GM19023 (cell line): ENCODE data around the gene WDFY1.

Experiments used
- ATAC-seq: cut with Tn5 transposase; IDR thresholded peaks from one replicate; pipeline ENCODE4 v1.9.1; 2021; ENCODE audit warnings: mild to moderate bottlenecking, moderate library complexity; ENCODE audit not compliant: unreplicated experiment

The WDFY1 gene

DNA sequence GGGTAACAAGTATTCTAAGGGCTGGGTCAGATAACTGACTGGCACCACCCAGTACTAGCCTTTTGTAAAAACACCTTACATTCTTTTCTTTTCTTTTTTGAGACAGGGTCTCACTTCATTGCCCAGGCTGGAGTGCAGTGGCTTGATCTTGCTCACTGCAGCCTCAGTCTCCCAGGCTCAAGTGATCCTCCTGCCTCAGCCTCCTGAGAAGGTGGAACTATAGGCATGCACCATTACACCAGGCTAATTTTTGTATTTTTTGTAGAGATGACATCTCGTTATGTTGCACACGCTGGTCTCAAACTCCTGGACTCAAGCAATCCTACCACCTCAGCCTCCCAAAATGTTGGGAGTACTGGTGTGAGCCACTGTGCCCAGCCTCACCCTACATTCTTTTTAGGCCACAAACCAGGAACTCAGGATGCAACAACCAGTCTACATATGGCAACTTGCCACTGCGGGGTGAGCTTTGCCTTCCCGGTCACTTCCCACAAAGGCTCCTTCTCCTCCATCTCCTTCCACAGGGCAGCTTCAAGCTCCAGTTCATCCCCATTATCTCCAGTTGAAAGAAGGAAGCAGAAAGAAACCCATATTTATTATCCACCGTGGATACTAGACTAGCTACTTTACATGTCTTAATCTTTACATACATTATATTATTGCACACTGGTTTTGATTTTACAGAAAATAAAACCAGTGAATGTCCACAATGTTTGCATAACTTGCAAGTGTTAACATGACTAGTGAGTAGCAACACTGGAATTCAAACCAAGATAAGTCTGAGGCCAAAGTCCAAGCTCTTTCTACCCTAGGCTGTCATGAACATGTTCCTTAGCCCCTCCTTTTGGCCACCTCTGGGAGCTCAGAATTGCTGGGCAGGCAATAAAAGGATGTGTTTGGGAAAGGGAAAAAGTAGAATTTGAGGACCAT is 84.1 kb downstream of the WDFY1 start:
- ATAC-seq: no peak

DNA sequence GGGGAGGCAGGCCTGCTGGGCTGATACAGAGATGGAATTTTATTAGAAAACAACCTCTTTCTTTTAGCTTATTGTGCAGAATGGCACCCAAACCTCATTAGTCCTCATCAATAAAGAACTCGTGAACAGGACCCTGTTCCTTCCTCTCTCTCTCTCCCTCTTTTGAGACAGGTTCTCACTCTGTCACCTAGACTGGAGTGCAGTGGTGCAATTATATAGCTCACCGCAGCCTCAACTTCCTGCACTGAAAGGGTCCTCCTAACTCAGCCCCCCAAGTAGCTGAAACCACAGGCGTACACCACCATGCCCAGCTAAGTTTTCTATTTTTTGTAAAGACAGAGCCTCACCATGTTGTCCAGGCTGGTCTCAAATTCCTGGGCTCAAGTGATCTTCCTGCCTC is 86.1 kb downstream of the WDFY1 start:
- no peak for ATAC-seq

DNA sequence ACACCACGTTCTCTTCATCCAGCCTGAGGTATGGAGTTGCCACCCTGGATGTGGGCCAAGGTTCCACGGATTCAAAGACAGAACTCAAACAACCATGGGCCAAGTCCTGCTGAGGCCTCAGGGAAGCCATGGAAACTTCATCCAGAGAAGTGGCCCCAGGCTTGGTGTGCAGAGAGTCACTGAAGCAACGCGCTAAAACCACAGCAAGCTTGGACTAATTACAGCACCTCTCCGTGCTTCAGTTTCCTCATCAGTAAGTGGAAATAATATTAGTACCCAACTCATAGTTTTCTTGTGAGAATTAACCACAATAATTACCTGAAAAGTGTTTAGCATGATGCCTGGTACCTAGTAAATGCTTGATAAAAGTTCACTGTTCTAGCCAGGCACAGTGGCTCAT is 88.6 kb downstream of the WDFY1 start:
- ATAC-seq: no peak

DNA sequence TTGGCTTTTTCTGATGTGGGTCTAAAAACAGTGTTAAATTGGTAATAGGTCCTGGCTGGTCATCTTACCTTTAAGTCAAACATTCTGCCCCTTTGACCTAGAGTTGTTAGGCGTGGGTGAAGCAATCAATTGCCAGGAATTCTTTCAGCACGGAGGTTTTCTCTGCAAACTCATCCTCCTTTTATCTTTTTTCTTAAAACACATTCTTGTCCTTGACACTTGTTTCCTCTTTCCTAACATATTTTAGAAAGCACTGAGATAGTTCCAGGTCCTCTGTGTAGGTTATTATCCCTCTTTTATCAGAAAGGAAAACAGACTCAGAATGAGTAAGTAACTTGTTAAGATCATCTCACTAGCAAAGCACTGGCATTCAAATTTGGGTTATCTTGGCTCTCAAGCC is 89.1 kb downstream of the WDFY1 start:
- no peak for ATAC-seq

DNA sequence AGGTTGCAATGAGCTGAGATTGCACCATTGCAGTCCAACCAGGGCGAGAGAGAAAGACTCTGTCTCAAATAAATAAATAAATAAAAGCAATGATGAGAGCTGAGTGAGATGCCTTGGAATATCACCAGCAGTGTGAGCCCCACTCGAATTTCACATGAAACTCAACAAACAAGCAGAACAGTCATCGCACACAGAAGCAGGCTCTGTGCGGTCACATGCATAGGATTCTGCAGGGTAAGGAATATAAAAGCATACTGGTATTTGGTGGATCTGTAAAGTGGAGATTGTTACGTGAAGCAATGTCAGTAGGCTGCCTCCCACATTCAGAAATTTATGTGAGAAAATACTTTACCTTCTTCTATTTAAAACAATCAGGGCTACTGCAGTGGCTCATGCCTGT is 89.7 kb downstream of the WDFY1 start:
- no peak for ATAC-seq

DNA sequence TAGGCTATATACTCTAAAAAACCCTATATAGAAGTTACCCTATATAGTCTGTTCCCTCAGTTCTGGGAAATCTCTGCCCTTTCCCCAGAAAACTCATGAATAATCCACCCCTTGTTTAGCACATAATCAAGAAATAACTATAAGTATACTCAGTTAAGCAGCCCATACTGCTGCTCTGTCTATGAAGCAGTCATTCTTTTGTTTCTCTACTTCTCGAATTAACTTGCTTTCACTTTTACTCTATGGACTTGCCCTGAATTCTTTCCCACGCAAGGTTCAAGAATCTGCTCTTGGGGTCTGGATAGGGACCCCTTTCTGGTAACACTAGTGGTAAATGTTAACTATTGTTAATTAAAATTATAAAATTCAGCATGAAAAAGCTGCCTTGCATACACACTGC is 90.4 kb downstream of the WDFY1 start:
- ATAC-seq: no peak

DNA sequence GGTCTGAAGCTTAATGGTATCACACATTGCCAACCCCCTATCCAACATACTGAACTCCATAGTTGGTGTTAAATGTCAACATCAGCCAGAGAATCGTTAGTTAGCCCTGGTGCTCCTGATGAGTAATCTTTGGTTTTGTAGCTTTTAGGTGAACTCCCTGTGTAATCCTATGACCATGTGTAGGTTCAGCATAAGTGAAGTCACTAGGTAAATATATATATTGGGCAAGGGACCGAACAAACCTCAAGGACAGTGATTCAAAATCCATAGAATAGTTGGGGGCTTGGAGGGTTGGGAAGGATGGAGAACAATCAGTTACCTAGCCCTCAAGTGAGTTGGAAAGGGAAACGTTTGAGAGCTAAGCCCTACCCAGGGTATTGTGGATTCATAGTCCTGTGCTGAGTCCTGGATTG is 91.7 kb downstream of the WDFY1 start:
- ATAC-seq: no peak

DNA sequence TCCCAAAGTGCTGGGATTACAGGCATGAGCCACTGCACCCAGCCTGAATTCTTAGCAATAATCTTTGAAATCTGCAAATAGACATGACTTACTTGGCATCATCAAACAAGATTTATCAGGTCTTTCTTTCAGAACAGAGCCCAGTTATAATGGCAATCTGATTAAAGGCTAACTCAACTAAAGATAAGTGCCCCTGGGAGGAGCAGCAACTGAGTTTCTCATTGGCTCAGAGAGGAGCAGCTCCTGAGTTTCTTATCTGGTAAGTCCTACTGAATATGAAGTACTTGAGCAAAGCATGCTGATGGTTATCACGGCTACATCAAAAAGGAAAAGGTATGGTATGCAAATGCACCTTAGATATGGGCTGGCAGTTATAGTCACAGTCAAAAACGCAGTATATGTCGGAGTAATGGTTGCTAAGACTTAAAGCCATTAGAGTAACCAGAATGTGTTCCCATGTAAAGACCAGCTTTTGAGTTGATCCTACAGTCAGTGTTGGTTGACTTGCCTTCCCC is 92.8 kb downstream of the WDFY1 start:
- ATAC-seq: no peak

DNA sequence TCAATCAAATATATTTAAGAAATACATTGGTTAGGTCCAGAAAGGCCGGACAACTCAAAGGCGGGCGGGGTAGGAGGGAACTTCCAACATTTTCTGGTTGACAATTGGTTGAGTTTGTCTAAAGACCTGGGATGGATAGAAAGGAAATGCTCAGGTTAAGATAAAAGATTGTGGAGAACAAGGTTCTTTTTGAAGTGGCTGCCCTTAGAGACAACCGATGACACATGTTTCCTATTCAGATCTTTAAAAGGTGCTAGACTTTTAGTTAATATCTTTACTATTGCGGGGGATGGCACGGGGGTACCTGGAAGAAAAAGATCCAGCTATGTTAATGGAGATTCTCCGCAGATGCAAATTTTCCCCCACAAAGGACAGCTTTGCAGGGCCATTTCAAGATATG is 97.7 kb downstream of the WDFY1 start:
- ATAC-seq: no peak

DNA sequence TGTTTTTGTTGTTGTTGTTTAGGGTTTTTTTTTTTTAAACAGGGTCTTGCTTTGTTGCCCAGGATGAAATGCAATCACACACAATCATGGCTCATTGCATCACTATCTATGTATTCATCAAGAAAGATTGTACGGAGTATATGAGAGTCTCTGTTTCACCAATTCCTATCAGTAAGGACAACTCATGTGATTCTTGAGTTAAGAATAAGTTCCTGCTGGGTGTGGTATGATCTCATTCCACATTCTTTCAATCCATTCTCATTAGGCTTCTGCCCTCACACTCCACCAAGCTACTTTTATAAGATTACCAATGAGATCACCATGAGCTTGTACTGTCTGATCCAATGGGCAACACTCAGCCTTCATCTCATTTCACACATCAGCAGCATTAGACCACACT is 98.6 kb downstream of the WDFY1 start:
- no peak for ATAC-seq

DNA sequence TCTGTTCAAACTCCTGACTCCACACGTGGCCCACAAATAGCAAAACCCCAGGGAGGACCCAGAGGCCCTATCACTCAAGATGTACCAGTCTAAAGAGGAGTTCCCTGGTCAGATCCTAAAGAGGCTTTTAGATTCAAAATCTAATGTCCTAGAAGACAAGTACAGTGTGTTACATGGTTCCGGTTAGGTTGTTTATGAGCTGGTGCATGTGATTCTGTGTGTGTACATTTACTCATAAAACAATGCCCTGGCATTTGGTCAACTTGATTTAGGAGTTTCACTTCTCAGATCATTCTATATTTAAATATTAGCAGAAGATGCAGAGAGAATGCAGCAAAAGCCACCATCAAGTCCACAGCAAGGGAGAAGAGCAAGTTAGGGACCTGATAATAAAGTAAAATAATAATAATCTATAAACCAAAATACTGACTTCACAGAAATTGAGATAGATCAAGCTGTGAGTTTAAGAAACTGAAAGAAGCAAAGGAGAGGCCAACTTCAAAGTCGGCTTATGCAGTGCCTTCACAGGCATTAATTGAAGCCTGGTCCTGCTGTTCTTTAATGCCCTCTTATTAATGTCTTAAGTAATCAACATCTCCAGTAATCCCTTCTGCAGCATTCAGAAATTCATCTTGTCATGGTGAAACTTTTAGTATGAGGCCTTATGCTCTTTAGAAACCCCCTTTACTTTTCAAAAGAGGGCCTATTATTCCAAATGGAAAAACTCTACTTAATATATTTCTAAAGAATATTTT is 103.5 kb downstream of the WDFY1 start:
- no peak for ATAC-seq

DNA sequence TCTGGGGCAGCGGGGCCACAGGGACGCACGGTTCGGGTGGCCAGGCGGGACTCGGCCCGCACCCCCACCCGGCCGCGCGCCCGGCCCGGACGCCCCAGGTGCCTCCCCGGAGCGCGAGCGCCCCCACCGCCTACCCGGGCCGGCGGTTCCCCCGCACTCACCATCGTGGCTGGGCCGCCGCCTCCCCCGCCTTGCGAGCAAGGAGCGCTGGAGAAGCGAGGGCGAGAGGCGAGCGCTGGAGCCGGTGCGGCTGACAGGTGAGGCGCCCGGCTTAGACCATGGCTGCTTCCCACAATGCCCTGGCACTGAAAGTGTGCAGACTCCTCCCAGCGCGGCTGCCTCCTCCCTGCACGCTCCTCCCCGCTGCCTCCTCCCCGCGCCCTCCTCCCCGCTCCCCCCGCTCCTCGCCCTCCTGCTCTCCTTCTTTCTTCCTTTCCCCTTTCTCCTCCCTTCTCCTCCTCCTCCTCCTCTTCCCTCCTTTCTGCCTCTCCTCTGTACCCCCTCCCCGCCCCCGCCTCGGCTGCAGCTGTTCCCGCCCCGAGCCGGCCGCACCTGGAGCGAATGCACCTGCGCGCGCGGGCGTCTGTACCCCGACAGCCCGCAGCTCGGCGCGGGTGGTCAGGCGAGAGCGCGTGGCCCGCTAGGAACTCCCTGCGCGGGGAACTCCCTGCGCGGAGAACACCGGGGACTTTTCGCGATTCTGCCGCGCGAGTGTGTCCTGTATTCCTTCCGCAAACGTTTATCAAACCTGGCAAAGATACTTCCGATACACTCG is 107.7 kb downstream of the WDFY1 start, which contains the start of gene AP1S3:
TSS of gene AP1S3 (minus strand) at position 296 of the 775 bp plus-strand sequence. CDS start at position 164, 132 bp downstream.
- peak; percentile 80 for ATAC-seq

DNA sequence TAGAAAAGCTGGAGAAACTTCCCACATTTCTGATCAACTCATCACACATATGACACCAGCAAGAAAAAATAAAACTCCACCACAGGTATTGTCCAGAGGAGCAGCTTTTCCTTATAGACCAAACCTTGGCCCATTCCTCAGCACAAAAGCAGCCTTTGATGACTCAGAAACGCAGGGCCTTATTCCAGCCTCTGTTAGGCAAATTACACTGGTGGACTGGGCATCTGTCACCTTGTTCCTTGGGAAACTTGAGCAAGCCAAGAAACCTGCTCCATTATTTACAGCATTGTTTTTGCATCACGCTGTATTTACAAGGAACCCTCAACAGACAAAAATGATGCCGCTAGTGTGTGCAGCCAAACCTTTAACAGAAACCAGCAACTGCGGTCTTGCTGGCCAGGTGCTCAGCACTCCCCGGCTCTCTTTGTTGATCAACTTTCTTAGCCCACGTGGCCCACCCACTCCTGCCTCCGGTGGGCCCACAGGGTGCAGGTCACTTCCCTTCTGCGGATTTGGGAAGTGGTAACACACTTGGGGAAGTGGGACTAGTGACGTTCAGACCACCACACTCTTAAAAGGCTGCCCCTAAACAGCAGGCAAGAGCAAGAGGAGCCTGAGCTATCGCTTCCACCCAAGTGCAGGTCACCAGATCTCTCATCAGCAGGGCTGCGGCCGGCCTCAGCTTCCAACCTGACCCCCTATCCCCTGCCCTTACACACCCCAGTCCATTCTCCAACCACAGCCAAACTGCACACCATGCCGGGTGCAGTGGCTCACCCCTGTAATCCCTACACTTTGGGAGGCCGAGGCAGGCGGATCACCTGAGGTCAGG is 109.2 kb downstream of the WDFY1 start:
- ATAC-seq: peak; percentile 48

DNA sequence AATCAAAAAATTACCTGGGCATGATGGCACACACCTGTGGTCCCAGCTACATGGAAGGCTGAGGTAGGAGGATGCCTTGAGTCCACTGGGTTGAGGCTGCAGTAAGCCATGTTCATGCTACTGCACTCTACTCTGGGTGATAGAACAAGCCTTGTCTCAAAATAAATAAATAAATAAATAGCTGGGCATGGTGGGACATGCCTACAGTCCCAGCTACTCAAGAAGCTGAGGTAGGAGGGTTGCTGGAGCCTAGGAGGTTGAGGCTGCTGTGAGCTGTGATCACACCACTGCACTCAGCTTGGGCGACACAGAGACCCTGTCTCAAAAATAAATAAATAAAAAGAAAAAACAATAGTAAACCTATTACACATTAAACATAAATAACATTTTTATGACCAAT is 110.7 kb downstream of the WDFY1 start:
- no peak for ATAC-seq

DNA sequence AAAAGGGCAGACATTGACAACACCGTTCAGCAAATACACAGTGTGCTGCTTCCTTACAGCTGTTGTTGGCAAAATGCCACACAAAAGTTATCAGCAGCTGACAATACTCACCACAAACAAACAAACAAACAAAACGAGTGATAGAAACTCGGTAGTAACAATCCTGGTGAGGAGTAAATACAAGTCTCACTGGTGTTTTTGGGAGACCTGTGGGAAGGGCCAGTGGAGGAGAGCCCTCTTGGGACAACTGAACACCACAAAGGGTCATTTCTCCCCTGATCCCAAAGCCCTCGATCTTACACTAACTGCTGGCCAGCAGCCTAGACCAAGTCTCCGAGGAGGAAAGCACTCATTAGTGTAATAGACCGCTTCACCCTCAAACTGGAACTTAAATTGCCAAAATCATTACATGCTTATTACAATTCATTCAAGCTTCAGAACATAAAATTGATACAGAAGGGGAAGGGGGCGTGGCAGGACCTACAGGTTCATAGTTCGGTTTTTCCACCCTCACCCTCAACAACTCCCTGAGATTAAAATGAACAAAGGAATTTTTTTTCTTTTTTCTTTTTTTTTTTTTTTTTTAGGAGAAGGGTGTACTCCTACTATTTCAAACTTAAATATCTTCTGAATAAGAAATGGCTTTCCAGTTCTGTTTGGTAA is 112.8 kb downstream of the WDFY1 start:
- no peak for ATAC-seq

DNA sequence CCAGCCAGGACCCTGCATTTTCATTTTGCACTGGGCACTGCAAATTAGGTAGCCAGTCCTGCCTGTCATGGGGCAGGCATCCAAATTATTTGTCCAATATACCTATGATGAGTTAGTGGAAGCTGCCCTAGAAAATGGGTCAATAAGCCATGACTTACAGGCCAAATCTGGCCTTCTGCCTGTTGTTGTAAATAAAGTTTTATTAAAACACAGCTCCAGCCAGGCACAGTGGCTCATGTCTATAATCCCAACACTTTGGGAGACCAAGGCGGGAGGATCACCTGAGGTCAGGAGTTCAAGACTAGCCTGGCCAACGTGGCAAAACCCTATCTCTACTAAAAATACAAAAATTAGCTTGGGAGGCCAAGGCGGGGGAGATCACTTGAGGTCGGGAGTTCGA is 116.0 kb downstream of the WDFY1 start:
- no peak for ATAC-seq

DNA sequence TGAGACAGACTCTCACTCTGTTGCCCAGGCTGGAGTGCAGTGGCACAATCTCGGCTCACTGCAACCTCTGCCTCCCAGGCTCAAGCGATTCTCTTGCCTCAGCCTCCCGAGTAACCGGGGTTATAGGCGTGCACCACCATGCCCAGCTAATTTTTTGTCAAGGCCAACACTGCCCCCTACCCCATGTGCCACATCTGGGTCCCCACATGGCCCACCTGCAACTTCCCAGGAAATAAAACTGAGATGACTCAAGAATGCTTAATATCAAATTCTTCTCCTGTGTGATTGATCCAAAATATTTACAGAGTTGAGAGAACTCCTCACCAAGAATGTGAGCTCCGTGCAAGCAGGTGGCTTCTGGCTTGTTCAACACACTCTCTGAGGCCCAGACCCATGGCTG is 116.8 kb downstream of the WDFY1 start:
- no peak for ATAC-seq

DNA sequence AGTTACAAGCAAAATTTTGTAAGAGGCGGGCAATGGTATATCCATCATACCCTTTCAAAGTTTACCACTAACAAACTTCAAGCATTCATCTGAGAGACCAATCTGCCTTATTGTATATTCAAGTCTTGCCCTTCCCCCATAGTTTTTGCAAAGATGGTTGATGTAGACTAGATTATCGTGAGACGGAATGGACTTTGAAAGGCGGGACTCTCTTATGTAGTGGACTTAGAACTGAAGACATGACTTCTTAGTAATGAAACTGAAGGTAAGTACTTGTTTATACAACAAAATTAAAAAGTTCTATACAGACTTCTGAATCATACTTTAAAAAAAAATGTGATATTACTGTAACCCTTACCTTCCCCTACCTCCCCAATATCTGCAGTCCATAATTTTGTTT is 118.1 kb downstream of the WDFY1 start:
- no peak for ATAC-seq
